NB4 (cell line): ENCODE data around the gene NT5C3B.

ENCODE experiments used
- MYC ChIP-seq: IDR thresholded peaks from 2 replicates; pipeline ENCODE4 v1.6.1; 2011; ENCODE audit warnings: low read depth, low read length
- POLR2A ChIP-seq: IDR thresholded peaks from 2 replicates; pipeline ENCODE4 v1.6.1; 2011; ENCODE audit warnings: mild to moderate bottlenecking; ENCODE audit not compliant: insufficient read length; ENCODE audit errors: extremely low read depth
- TF ChIP-seq, protein P1 (sequence below): IDR thresholded peaks from one replicate; pipeline ENCODE4 v1.5.1; 2012; ENCODE audit warnings: low read depth, low read length

DNA sequence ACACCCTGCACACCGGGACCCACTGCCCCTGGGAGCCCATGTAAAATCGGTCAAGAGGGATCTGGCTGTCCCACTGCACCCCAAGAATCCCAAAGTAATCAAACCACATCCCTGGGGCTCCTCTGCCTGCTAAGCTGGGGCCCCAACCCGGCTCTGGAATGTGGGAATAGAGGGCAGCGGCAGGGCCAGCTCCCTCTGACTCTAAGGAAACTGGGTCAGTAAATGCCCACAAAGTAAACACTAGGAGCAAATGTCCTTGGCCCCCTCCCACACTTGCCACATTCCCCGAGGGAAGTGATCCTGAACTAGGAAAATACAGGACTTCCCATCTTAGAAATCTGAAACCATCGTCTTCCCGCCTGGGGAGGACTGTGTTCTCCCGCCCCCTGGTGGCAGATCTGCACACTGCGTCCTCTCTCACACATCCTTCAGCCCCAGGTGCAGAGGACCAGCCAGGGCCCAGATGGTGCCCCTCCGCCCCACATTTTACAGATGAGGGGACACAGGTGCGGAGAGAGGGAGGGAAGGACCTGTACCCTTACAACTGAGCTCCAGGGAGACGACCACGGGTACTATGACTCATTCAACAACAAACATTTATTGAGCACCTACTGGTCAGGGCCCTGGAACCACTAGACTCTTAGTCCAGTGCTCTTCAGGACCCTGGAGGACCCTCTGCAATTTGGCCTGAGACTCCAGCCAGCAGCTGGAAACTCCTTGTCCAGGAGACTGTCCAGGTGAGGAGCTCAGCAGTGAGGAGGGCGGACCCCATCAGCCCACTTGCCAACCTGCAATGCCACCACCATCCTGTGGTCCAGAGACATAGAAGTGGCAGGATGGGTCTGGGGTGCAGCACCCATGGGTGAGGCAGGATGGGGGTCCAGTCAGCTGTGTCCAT, 34.4 kb downstream of the NT5C3B start:
- TF ChIP-seq, protein P1, sequence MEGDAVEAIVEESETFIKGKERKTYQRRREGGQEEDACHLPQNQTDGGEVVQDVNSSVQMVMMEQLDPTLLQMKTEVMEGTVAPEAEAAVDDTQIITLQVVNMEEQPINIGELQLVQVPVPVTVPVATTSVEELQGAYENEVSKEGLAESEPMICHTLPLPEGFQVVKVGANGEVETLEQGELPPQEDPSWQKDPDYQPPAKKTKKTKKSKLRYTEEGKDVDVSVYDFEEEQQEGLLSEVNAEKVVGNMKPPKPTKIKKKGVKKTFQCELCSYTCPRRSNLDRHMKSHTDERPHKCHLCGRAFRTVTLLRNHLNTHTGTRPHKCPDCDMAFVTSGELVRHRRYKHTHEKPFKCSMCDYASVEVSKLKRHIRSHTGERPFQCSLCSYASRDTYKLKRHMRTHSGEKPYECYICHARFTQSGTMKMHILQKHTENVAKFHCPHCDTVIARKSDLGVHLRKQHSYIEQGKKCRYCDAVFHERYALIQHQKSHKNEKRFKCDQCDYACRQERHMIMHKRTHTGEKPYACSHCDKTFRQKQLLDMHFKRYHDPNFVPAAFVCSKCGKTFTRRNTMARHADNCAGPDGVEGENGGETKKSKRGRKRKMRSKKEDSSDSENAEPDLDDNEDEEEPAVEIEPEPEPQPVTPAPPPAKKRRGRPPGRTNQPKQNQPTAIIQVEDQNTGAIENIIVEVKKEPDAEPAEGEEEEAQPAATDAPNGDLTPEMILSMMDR: peak; percentile 93
- no peak for TF ChIP-seq POLR2A
- no peak for TF ChIP-seq MYC
